ENCODE results near the gene DAB2IP.

Gene DAB2IP

GRCh38 chr9:121673576-121673975 lies 22.1 kb downstream of the DAB2IP start:
- no peaks in the 10 kb centered on the region for H3K4me1 ChIP-seq (ENCODE audit: control insufficient read depth in 1 of 2, insufficient read depth in 2 of 2, low read length in 2 of 2)
- no peaks in the 10 kb centered on the region for H3K36me3 ChIP-seq (ENCODE audit: control insufficient read depth in 1 of 2, insufficient read depth in 2 of 2, low read length in 2 of 2)

GRCh38 chr9:121674017-121674416 lies 22.6 kb downstream of the DAB2IP start:
- H3K27ac ChIP-seq (ENCODE audit: low read depth, low read length), result no peak overlapping the region
- no peak overlapping the region for H3K9ac ChIP-seq (ENCODE audit: low read depth in 1 of 2, low read length in 2 of 2)
- no peaks in the 10 kb centered on the region for H3K9me3 ChIP-seq (ENCODE audit: control insufficient read depth in 1 of 2, low read length in 2 of 2)
- H3K27me3 ChIP-seq (ENCODE audit: control insufficient read depth in 1 of 2, insufficient read depth in 2 of 2, low read length in 2 of 2), result no peaks in the 10 kb centered on the region
- H3K36me3 ChIP-seq (ENCODE audit: control insufficient read depth in 1 of 2, insufficient read depth in 2 of 2, low read length in 2 of 2), result peaks cover 0 to 4% of the 10 kb centered on the region in 2 donors
- no peaks in the 10 kb centered on the region for H3K4me1 ChIP-seq (ENCODE audit: control insufficient read depth in 1 of 2, insufficient read depth in 2 of 2, low read length in 2 of 2)
- H3K4me3 ChIP-seq (ENCODE audit: low read depth in 1 of 2, low read length in 2 of 2), result no peak overlapping the region

More at GRCh38 chr9:121673576-121673975, 22.1 kb downstream of the DAB2IP start:
- Histone ChIP-seq H3K4me3 (ENCODE audit: low read depth in 1 of 2, low read length in 2 of 2) (no peak overlapping the region), H3K27ac (ENCODE audit: low read depth, low read length) (no peak overlapping the region), H3K9me3 (ENCODE audit: control insufficient read depth in 1 of 2, low read length in 2 of 2) (no peaks in the 10 kb centered on the region), H3K9ac (ENCODE audit: low read depth in 1 of 2, low read length in 2 of 2) (no peak overlapping the region), H3K27me3 (ENCODE audit: control insufficient read depth in 1 of 2, insufficient read depth in 2 of 2, low read length in 2 of 2) (no peaks in the 10 kb centered on the region)

GRCh38 chr9:121674952-121675351 lies 23.5 kb downstream of the DAB2IP start:
- Histone ChIP-seq H3K27me3 (ENCODE audit: control insufficient read depth in 1 of 2, insufficient read depth in 2 of 2, low read length in 2 of 2) (no peaks in the 10 kb centered on the region), H3K36me3 (ENCODE audit: control insufficient read depth in 1 of 2, insufficient read depth in 2 of 2, low read length in 2 of 2) (peaks cover 3 to 13% of the 10 kb centered on the region in 2 donors), H3K4me3 (ENCODE audit: low read depth in 1 of 2, low read length in 2 of 2) (no peak overlapping the region), H3K27ac (ENCODE audit: low read depth, low read length) (no peak overlapping the region), H3K9me3 (ENCODE audit: control insufficient read depth in 1 of 2, low read length in 2 of 2) (no peaks in the 10 kb centered on the region), H3K9ac (ENCODE audit: low read depth in 1 of 2, low read length in 2 of 2) (no peak overlapping the region), H3K4me1 (ENCODE audit: control insufficient read depth in 1 of 2, insufficient read depth in 2 of 2, low read length in 2 of 2) (no peaks in the 10 kb centered on the region)

- Histone ChIP-seq H3K27me3 (ENCODE audit: control insufficient read depth in 1 of 2, insufficient read depth in 2 of 2, low read length in 2 of 2) (no peaks in the 10 kb centered on the region), H3K27ac (ENCODE audit: low read depth, low read length) (no peak overlapping the region), H3K9me3 (ENCODE audit: control insufficient read depth in 1 of 2, low read length in 2 of 2) (no peaks in the 10 kb centered on the region)
Measured at GRCh38 chr9:121675381-121675780, 23.9 kb downstream of the DAB2IP start.

GRCh38 chr9:121675969-121676822 lies 24.8 kb downstream of the DAB2IP start:
- H3K4me1 ChIP-seq (ENCODE audit: control insufficient read depth in 1 of 2, insufficient read depth in 2 of 2, low read length in 2 of 2), result no peaks in the 10 kb centered on the region
- no peaks in the 10 kb centered on the region for H3K27me3 ChIP-seq (ENCODE audit: control insufficient read depth in 1 of 2, insufficient read depth in 2 of 2, low read length in 2 of 2)
- H3K36me3 ChIP-seq (ENCODE audit: control insufficient read depth in 1 of 2, insufficient read depth in 2 of 2, low read length in 2 of 2), result peaks cover 3 to 19% of the 10 kb centered on the region in 2 donors
- no peak overlapping the region for H3K4me3 ChIP-seq (ENCODE audit: low read depth in 1 of 2, low read length in 2 of 2)
- H3K9me3 ChIP-seq (ENCODE audit: control insufficient read depth in 1 of 2, low read length in 2 of 2), result no peaks in the 10 kb centered on the region
- H3K27ac ChIP-seq (ENCODE audit: low read depth, low read length), result no peak overlapping the region
- H3K9ac ChIP-seq (ENCODE audit: low read depth in 1 of 2, low read length in 2 of 2), result no peak overlapping the region

More at GRCh38 chr9:121675381-121675780, 23.9 kb downstream of the DAB2IP start:
- no peak overlapping the region for H3K9ac ChIP-seq (ENCODE audit: low read depth in 1 of 2, low read length in 2 of 2)
- no peaks in the 10 kb centered on the region for H3K4me1 ChIP-seq (ENCODE audit: control insufficient read depth in 1 of 2, insufficient read depth in 2 of 2, low read length in 2 of 2)
- H3K36me3 ChIP-seq (ENCODE audit: control insufficient read depth in 1 of 2, insufficient read depth in 2 of 2, low read length in 2 of 2), result peaks cover 3 to 18% of the 10 kb centered on the region in 2 donors
- H3K4me3 ChIP-seq (ENCODE audit: low read depth in 1 of 2, low read length in 2 of 2), result no peak overlapping the region

GRCh38 chr9:121676926-121677325 lies 25.5 kb downstream of the DAB2IP start:
- Histone ChIP-seq H3K4me1 (ENCODE audit: control insufficient read depth in 1 of 2, insufficient read depth in 2 of 2, low read length in 2 of 2) (no peaks in the 10 kb centered on the region), H3K4me3 (ENCODE audit: low read depth in 1 of 2, low read length in 2 of 2) (no peak overlapping the region), H3K36me3 (ENCODE audit: control insufficient read depth in 1 of 2, insufficient read depth in 2 of 2, low read length in 2 of 2) (peaks cover 3 to 26% of the 10 kb centered on the region in 2 donors), H3K9ac (ENCODE audit: low read depth in 1 of 2, low read length in 2 of 2) (no peak overlapping the region), H3K27me3 (ENCODE audit: control insufficient read depth in 1 of 2, insufficient read depth in 2 of 2, low read length in 2 of 2) (no peaks in the 10 kb centered on the region), H3K9me3 (ENCODE audit: control insufficient read depth in 1 of 2, low read length in 2 of 2) (no peaks in the 10 kb centered on the region), H3K27ac (ENCODE audit: low read depth, low read length) (no peak overlapping the region)

- Histone ChIP-seq H3K9me3 (ENCODE audit: control insufficient read depth in 1 of 2, low read length in 2 of 2) (no peaks in the 10 kb centered on the region), H3K27ac (ENCODE audit: low read depth, low read length) (no peak overlapping the region), H3K4me3 (ENCODE audit: low read depth in 1 of 2, low read length in 2 of 2) (no peak overlapping the region), H3K9ac (ENCODE audit: low read depth in 1 of 2, low read length in 2 of 2) (no peak overlapping the region), H3K36me3 (ENCODE audit: control insufficient read depth in 1 of 2, insufficient read depth in 2 of 2, low read length in 2 of 2) (peaks cover 3 to 30% of the 10 kb centered on the region in 2 donors), H3K4me1 (ENCODE audit: control insufficient read depth in 1 of 2, insufficient read depth in 2 of 2, low read length in 2 of 2) (no peaks in the 10 kb centered on the region), H3K27me3 (ENCODE audit: control insufficient read depth in 1 of 2, insufficient read depth in 2 of 2, low read length in 2 of 2) (no peaks in the 10 kb centered on the region)
Measured at GRCh38 chr9:121678501-121679022, 27.1 kb downstream of the DAB2IP start.

- Histone ChIP-seq H3K9me3 (ENCODE audit: control insufficient read depth in 1 of 2, low read length in 2 of 2) (no peaks in the 10 kb centered on the region), H3K4me3 (ENCODE audit: low read depth in 1 of 2, low read length in 2 of 2) (no peak overlapping the region), H3K9ac (ENCODE audit: low read depth in 1 of 2, low read length in 2 of 2) (no peak overlapping the region), H3K4me1 (ENCODE audit: control insufficient read depth in 1 of 2, insufficient read depth in 2 of 2, low read length in 2 of 2) (no peaks in the 10 kb centered on the region), H3K36me3 (ENCODE audit: control insufficient read depth in 1 of 2, insufficient read depth in 2 of 2, low read length in 2 of 2) (peaks cover 3 to 30% of the 10 kb centered on the region in 2 donors), H3K27me3 (ENCODE audit: control insufficient read depth in 1 of 2, insufficient read depth in 2 of 2, low read length in 2 of 2) (no peaks in the 10 kb centered on the region), H3K27ac (ENCODE audit: low read depth, low read length) (no peak overlapping the region)
Measured at GRCh38 chr9:121679901-121680635, 28.6 kb downstream of the DAB2IP start.

GRCh38 chr9:121681404-121681803 lies 30.0 kb downstream of the DAB2IP start:
- Histone ChIP-seq H3K4me3 (ENCODE audit: low read depth in 1 of 2, low read length in 2 of 2) (no peak overlapping the region), H3K27me3 (ENCODE audit: control insufficient read depth in 1 of 2, insufficient read depth in 2 of 2, low read length in 2 of 2) (no peaks in the 10 kb centered on the region), H3K9me3 (ENCODE audit: control insufficient read depth in 1 of 2, low read length in 2 of 2) (no peaks in the 10 kb centered on the region), H3K27ac (ENCODE audit: low read depth, low read length) (no peak overlapping the region), H3K36me3 (ENCODE audit: control insufficient read depth in 1 of 2, insufficient read depth in 2 of 2, low read length in 2 of 2) (peaks cover 3 to 30% of the 10 kb centered on the region in 2 donors), H3K9ac (ENCODE audit: low read depth in 1 of 2, low read length in 2 of 2) (no peak overlapping the region), H3K4me1 (ENCODE audit: control insufficient read depth in 1 of 2, insufficient read depth in 2 of 2, low read length in 2 of 2) (no peaks in the 10 kb centered on the region)

- no peaks in the 10 kb centered on the region for H3K4me1 ChIP-seq (ENCODE audit: control insufficient read depth in 1 of 2, insufficient read depth in 2 of 2, low read length in 2 of 2)
- no peak overlapping the region for H3K9ac ChIP-seq (ENCODE audit: low read depth in 1 of 2, low read length in 2 of 2)
- no peak overlapping the region for H3K4me3 ChIP-seq (ENCODE audit: low read depth in 1 of 2, low read length in 2 of 2)
- no peaks in the 10 kb centered on the region for H3K9me3 ChIP-seq (ENCODE audit: control insufficient read depth in 1 of 2, low read length in 2 of 2)
- no peak overlapping the region for H3K27ac ChIP-seq (ENCODE audit: low read depth, low read length)
- no peaks in the 10 kb centered on the region for H3K27me3 ChIP-seq (ENCODE audit: control insufficient read depth in 1 of 2, insufficient read depth in 2 of 2, low read length in 2 of 2)
- H3K36me3 ChIP-seq (ENCODE audit: control insufficient read depth in 1 of 2, insufficient read depth in 2 of 2, low read length in 2 of 2), result peaks cover 3 to 30% of the 10 kb centered on the region in 2 donors
Measured at GRCh38 chr9:121682201-121682600, 30.8 kb downstream of the DAB2IP start.

Measured in duodenal mucosa (tissue), 2 donors.